ENCODE data around the gene PIK3R2.
"Not testable (repeated sequence)": the region's sequence is repeated elsewhere in the genome, so short reads cannot be mapped to it uniquely, and the experiment has no call there.

Gene PIK3R2

GRCh38 chr19:18193388-18194180, 40.6 kb downstream of the PIK3R2 start:
- DNase-seq, result no peak
- intact Hi-C loops (cut with DNase I), result no loop called here

GRCh38 chr19:18194181-18194530, 41.2 kb downstream of the PIK3R2 start:
- DNase-seq, result no peak
- intact Hi-C loops (cut with DNase I), result no loop called here

- intact Hi-C loops (cut with DNase I), result loop anchor here (5.0 kb wide), 1 partner anchor 63 kb away; a partner anchor contains a TSS
- DNase-seq, result peak in 8 of 42 donors; percentile 13 to 46 (median 26)
Measured at GRCh38 chr19:18194554-18195238, 41.7 kb downstream of the PIK3R2 start.

- DNase-seq, result no peak
Measured at GRCh38 chr19:18196511-18196845, 43.5 kb downstream of the PIK3R2 start.

GRCh38 chr19:18197306-18197705, 44.3 kb downstream of the PIK3R2 start:
- intact Hi-C loops (cut with DNase I), result loop anchor here (5.0 kb wide), 1 partner anchor 60 kb away; a partner anchor contains a TSS
- DNase-seq, result no peak

More at GRCh38 chr19:18196511-18196845, 43.5 kb downstream of the PIK3R2 start:
- intact Hi-C loops (cut with DNase I), result loop anchor here (5.0 kb wide), 1 partner anchor 61 kb away; a partner anchor contains a TSS

- intact Hi-C loops (cut with DNase I), result loop anchor here (5.0 kb wide), 1 partner anchor 59 kb away; a partner anchor contains a TSS
Measured at GRCh38 chr19:18197941-18198340, 45.0 kb downstream of the PIK3R2 start.

GRCh38 chr19:18198374-18198773, 45.4 kb downstream of the PIK3R2 start:
- intact Hi-C loops (cut with DNase I), result loop anchor here (5.0 kb wide), 1 partner anchor 59 kb away; a partner anchor contains a TSS

More at GRCh38 chr19:18197941-18198340, 45.0 kb downstream of the PIK3R2 start:
- no peak for DNase-seq

GRCh38 chr19:18202397-18202777, 49.4 kb downstream of the PIK3R2 start:
- intact Hi-C loops (cut with DNase I), result loop anchor here (10.0 kb wide), 1 partner anchor 212 kb away; the partner anchor contains the start of gene SSBP4
- peak in 8 of 42 donors; percentile 12 to 47 (median 23) for DNase-seq

More at GRCh38 chr19:18198374-18198773, 45.4 kb downstream of the PIK3R2 start:
- DNase-seq, result no peak

GRCh38 chr19:18202778-18203407, 49.9 kb downstream of the PIK3R2 start:
- intact Hi-C loops (cut with DNase I), result loop anchor here (10.0 kb wide), 1 partner anchor 212 kb away; the partner anchor contains the start of gene SSBP4
- peak in 39 of 42 donors; percentile 47 to 86 (median 67) for DNase-seq

GRCh38 chr19:18203408-18203862, 50.5 kb downstream of the PIK3R2 start:
- peak in 40 of 42 donors; percentile 37 to 84 (median 65) for DNase-seq
- intact Hi-C loops (cut with DNase I), result loop anchor here (10.0 kb wide), 1 partner anchor 211 kb away; the partner anchor contains the start of gene SSBP4

GRCh38 chr19:18203863-18204393, 51.0 kb downstream of the PIK3R2 start, which contains the start of gene RAB3A:
Gene RAB3A (minus strand): TSS chr19:18204042. CDS start chr19:18202740, 1,302 bp downstream.
- intact Hi-C loops (cut with DNase I), result loop anchor here (10.0 kb wide), 1 partner anchor 211 kb away; the partner anchor contains the start of gene SSBP4
- DNase-seq, result peak; percentile 100

GRCh38 chr19:18204394-18205199, 51.6 kb downstream of the PIK3R2 start:
- intact Hi-C loops (cut with DNase I), result loop anchor here (10.0 kb wide), 1 partner anchor 210 kb away; the partner anchor contains the start of gene SSBP4
- DNase-seq, result peak in 20 of 42 donors; percentile 12 to 68 (median 38)

GRCh38 chr19:18205200-18205892, 52.4 kb downstream of the PIK3R2 start:
- DNase-seq, result peak; percentile 63 to 89 (median 79)
- intact Hi-C loops (cut with DNase I), result loop anchor here (10.0 kb wide), 1 partner anchor 209 kb away; the partner anchor contains the start of gene SSBP4

GRCh38 chr19:18206018-18206417, 53.1 kb downstream of the PIK3R2 start:
- intact Hi-C loops (cut with DNase I), result loop anchor here (10.0 kb wide), 1 partner anchor 209 kb away; the partner anchor contains the start of gene SSBP4
- no peak for DNase-seq

- DNase-seq, result peak in 38 of 42 donors; percentile 32 to 82 (median 60)
- intact Hi-C loops (cut with DNase I), result loop anchor here (10.0 kb wide), 1 partner anchor 206 kb away; the partner anchor contains the start of gene SSBP4
Measured at GRCh38 chr19:18208098-18208951, 55.4 kb downstream of the PIK3R2 start.

GRCh38 chr19:18209912-18210311, 56.9 kb downstream of the PIK3R2 start:
- DNase-seq, result not testable (repeated sequence)
- intact Hi-C loops (cut with DNase I), result loop anchor here (5.0 to 10.0 kb wide), 2 partner anchors 42 to 205 kb away; partner anchors contain the start of gene SSBP4

All from head of caudate nucleus (tissue), 42 donors.